Ammon's horn (tissue), 1 donor: ENCODE measurements around the gene MAML3.

ENCODE experiments used
- DNase-seq: peaks from one replicate; pipeline ENCODE4 v3.0.0-alpha.2; 2016; ENCODE audit warnings: low spot score

The MAML3 gene

DNA sequence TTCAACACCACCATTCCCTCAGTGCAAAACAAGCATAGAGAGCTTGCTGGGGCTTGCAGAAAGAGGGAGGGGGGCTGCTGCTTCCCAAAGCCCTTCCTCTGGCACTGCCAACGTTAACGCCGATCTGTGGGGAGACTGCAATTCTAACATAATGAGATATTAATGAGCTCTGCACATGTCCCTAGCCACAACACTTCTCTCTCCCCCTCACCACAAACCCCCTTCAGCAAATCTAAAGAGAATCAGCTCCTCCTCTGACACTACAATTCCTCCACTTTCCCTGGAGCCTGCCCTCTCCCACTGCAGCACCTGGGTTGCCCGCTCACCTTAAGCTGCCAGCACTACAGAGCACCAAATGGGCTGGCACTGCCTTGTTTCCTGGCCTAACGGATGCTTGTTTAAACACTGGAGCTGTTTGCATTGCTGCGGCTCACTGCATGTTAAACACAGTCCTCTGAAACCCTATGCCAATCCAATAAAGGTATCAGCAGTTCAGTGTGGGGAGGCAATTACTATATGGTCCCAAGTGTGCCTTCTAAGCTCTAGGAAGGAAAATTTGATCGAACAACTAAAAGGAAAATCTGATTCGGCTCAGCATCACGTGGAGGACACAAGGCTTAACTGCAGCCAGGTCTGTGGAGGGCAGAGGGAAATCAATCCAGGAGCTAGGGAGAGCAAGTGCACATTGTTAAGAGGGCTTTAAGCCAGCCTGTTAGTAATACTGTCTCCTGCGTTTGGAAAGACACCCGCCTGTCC lies 232.4 kb downstream of the MAML3 start:
- DNase-seq: no peak

DNA sequence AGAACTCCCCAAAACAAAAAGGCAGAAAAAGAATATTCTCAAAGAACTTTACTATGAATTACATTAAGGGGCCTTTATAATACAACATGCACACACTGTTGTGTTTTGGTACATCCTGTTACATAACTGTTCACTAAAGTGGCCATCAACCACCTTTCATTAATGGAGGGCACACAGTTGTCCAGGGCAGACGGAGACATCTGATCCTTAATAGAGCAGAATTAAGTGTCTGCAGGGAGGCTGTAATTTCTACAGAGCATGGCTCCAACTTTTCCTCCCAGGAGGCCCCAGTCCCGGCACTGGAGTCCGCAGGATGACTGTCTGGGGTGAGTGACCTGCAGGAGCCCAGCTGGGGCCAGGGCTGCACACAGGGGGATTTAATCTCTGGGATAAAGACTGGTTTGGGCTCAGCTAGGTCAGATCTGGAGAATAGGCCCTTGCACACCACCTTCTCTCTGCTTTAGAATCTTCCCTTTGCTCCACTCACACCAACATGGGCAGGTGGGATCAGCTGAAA lies 233.4 kb downstream of the MAML3 start:
- no peak for DNase-seq

DNA sequence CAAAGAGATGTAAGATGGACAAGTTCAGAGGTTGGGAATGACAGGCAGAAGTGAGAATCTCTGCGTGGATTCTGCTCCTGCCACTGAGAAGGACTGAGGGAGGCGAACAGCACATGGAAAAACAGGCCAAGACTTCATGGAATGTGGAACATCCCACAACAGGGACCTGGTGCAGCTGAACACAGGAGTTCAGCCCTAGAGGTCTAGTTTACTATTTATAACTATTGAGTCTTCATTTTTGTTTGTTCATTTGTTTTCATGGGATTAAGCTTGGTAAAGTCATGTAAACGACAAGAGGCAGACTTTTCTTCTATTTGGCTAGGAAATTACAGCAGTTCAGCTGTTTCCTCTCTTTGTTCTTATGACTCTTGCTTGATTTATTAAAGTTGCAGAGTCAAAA lies 234.5 kb downstream of the MAML3 start:
- DNase-seq: no peak

DNA sequence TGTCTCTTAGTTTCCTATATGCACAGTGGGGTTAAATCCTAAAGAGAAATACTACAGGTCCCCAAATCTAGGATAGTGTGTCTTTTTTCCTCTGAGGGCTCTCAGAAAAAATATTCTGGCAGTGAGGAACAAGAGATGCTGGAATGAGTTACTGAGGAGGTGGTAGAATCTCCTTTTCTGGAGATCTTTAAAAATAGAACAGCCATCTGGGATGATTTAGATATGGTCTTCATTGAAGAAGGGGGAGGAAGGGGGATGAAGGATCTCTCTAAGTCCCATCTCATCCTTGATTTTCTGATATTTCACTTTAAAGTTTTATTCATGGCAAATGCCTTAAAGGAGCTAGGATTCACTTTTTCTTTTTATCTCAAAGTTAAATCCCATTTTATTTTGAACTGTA lies 235.0 kb downstream of the MAML3 start:
- no peak for DNase-seq

DNA sequence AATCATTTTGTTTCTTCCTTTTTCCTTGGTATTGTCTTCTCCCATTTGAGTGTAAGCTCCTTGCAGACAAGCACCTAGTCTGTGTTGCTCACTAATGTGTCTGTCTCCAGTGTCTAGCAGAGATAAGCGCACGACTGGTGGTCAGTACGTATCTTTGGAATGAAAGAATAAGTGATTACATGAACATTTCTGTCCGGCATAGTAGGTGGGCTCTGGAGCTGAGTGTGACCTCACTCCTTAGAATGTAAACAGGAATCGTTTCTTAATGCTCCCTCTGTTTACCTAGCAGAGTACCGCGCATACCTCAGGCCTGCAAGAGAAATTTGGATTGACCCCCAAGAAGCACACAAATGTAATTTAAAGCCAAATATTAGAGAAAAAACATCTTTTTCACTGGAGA lies 235.4 kb downstream of the MAML3 start:
- DNase-seq: no peak

DNA sequence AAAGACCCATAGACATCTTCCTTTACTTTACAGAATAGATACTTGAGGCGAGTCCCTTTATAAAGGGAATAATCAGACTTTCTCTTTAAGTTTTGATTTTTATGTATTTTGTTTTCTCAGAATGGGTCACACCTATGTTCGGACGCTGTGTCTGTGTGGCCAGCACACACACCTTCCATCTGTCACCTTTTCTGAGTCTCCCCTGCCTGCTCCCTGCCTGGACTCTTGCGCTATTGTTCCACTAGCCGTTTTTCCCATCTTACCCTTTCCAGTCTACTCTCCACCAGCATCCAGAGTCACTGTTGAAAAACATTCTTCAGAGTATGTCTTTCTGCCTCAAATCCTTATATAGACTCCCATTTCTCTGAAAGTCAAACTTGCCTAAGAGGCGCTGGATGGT lies 236.1 kb downstream of the MAML3 start:
- no peak for DNase-seq

DNA sequence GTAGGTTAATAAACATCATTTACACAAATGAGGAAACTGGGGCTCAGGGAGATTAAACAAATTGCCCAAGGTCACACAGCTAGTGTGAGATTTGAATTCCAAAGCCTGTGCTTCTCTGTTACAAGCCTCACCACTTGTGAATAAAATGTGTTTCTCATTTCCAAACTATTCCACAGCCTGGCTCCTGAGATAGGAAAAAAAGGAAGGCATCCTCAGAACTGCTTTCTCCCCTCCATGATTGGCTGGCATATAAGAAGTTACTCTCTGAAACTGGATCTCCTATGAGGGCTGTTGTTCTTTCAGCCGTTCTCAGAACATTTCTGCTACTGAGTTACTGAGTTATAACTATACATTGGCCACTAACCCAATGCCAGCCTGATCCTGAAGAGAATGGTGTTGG lies 237.9 kb downstream of the MAML3 start:
- no peak for DNase-seq

DNA sequence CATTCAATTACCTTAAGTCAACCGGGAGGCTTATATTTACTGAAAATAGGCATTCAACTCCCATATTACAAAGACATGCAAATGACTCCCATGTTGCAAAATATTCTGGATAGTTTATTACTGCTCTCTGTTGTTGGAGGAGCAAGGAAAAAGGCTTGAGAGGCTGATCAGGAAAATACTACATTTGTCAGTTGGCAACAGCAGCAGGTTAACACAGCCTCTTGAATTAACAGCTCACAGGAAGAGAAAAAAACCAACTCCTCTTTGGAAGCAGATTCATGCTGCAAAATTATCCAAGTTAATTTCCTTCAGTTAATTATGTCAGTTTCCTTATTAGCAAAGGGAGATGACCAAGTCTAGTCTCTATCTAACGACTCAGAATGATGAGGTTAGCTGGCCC lies 238.9 kb downstream of the MAML3 start:
- DNase-seq: no peak

DNA sequence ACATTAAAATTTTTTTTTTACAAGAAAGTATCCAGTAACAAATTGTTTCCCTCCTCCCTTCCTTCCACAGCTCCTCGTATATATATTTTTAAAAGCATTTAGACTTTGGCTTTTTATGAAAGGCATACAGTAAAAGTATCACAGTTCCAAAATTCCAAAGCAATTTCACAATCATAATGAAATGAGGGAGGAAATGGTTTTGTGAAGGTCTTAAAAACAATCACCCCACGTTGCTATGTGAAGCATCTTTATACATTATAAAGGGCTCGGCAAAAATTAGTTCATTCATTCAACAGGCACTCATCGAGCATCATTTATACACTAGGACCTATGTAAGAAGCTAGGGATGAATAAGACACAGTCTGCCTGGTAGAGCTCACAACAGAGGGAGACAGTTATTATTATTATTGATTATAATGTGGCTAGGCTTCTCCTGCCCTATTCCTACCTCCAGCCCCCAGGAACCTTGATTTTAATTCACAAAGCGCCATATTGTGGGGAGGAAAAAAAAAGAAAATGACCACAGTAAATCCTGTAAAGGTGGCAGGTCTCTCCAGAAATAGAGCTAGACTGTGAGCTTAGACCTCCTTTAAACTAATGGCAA lies 239.9 kb downstream of the MAML3 start:
- DNase-seq: no peak

DNA sequence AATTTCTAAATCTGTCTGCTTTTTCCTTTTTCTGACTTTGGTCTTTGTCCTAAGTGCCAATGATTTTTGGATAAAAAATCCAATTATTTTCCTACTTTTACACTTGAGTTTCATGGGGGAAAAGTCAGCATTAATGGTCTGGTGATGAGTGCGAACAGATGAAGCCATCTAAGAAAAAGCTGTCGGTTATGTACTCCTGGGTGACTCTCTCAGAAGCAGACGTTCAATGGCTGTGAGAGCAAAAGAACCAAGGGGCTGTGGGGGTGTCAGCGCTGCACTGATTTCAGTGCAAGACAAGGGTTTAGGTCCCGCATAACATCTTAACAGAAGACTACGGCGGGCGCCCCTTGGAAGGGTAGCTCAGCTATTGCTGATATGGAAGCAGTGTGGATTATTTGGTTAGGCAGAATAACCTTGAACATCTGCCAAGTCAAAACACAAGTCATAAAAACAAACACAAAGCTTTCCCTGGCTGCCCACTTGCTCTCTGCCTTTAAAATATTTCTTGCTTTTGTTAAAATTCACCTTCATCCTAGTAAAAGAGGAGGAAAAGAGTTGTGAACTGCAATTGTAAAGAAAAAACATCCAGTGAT lies 240.5 kb downstream of the MAML3 start:
- DNase-seq: no peak

DNA sequence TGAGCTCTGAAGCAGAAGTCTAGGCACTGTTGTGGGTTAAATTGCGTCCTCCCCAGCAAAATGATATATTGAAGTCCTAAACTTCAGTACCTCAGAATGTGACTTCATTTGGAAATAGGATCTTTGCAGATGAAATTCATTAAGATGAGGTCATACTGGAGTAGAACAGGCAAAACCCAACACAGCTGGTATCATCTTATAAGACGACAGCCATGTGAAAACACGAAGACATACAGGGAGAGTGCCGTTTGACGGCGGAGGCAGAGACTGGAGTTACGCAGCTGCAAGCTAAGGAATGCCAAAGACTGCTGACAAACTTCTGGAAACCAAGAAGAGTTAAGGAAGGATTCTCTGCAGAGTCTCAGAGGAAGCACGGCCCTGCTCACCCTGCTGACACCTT lies 241.5 kb downstream of the MAML3 start:
- no peak for DNase-seq

DNA sequence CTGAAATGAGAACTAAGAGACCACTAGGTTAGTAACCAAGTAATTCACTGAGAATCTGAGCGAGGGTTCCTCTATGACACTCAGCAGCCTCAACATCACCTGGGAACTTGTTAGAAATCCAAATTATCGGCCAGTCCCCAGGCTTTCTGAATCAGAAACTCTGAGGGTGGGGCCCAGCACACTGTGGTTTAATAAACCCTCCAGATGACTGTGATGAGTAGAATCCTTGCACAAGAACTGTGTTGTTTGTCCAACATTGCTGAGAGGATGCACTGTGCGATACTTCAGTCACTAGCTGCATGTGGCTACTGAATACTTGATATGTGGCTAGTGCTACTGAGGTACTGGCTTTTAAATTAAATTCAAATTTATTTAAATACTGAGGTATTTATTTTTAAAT lies 243.9 kb downstream of the MAML3 start:
- DNase-seq: no peak

DNA sequence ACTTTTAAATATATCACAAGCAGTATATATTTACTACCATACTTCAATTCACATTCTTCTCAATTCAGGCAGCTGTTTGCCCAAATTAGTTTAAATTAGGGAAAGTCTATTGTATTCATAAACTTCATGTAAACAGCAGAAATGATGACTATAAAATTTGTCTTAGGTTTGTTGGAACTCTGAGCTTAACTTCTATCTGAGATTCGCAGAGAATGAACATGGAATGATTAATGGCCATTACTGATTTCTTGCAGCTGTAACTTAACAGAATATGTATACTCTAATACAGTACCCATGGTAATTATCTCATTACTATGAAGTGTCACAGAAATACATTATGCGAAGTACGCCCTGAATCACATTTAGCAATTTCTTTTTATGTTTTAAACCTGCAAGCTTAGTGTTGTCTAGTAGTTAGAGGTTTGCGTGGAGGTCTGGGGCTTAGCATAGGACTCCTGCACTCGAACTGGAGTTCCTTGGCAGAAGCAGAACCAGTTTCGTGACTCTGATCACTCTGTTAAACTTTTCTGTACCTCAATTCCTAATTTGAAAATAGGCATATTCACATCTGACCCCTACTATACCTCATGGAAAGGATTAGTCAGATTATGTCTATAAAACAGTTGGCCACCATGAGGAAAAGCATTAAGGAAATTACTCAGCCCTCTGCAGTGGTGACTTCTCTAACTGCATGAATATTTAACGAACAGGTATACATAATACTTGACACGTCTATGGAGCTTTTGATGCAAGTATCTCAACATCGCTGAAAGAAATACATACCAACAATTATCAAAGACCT lies 245.1 kb downstream of the MAML3 start:
- DNase-seq: no peak

DNA sequence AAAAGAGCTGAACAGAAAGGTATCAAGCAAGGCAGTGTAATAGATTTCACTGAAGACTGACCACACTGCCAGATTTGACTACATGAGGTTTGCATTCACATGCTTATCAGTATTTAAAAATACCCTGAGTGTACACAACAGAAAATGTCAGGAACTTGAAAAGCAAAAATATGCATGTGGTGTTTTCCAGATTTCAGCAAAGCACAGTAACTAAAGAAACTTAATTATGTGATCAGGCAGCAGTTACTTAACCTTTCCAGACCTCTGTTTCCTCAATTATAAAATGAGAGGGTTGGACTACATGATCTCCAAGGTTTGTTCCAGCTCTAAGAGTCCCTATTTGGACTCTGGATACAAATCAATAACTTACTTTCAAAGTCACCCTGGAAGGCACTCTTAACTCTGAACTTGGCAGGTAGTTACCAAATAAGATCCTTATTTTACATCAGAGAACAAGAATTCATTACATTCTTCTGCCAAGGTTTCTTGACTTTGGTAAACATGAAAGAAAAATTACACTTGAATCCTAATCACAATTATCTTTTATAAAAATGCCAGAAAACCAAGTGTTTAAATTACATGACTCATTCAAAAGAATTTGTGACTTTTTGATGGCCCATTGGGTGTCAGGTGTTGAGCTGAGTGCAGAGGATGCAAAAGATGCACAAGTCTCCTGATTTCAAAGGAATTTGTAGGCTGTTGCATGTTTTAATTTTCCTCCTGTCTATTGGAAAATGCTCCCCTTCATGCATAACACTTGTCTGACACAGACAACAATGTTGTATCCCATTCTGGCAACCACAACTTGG lies 246.8 kb downstream of the MAML3 start:
- DNase-seq: no peak

DNA sequence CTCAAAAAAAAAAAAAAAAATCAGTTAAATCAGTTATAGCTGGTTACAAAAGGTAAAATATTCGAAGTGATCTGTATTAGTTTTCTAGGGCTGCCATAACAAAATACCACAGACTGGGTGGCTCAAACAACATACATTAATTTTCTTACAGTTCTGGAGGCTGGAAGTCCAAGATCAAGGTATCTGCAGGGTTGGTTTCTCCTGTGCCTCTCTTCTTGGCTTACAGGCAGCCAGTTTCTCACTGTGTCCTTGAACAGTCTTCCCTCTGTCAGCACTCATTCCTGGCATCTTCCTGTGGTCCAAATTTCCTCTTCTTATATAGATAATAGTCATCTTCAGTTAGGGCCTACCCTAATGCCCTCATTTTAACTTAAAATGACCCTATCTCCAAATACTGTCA lies 248.5 kb downstream of the MAML3 start:
- DNase-seq: no peak

DNA sequence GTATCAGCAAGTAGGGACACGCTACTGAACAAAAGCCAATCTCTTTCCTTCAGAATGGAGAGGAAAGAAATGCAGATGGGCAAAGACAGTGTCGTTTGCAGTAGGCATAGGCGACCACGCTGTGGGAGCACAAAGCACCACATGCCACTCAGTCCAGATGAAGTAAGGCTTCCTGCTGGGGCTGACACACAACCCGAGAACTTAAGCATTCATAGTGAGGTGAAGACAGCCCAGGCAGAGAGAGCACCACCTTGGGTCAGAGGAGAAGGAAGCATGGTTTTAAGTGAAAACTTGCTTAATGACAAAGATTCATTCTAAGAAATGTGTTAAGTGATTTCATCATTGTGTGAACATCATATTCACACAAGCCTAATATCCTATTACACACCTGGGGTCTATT lies 249.6 kb downstream of the MAML3 start:
- no peak for DNase-seq

DNA sequence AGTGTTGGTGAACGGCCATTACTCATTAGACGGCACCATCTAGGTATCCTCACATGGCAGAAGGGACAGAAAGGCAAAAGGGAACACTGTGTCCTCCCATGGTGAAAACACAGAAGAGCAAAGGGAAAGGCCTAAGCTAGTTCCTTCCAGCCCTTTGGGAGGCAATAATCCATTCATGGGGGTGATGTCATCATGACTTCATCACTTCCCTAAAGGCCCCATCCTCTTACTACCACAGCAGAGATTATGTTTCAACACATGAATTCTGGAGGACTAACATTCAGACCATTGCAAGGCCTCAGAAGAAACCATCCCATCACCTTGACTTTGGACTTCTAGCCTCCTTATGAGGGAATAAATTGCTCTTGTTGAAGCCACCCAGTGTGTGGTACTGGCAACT lies 250.1 kb downstream of the MAML3 start:
- no peak for DNase-seq

DNA sequence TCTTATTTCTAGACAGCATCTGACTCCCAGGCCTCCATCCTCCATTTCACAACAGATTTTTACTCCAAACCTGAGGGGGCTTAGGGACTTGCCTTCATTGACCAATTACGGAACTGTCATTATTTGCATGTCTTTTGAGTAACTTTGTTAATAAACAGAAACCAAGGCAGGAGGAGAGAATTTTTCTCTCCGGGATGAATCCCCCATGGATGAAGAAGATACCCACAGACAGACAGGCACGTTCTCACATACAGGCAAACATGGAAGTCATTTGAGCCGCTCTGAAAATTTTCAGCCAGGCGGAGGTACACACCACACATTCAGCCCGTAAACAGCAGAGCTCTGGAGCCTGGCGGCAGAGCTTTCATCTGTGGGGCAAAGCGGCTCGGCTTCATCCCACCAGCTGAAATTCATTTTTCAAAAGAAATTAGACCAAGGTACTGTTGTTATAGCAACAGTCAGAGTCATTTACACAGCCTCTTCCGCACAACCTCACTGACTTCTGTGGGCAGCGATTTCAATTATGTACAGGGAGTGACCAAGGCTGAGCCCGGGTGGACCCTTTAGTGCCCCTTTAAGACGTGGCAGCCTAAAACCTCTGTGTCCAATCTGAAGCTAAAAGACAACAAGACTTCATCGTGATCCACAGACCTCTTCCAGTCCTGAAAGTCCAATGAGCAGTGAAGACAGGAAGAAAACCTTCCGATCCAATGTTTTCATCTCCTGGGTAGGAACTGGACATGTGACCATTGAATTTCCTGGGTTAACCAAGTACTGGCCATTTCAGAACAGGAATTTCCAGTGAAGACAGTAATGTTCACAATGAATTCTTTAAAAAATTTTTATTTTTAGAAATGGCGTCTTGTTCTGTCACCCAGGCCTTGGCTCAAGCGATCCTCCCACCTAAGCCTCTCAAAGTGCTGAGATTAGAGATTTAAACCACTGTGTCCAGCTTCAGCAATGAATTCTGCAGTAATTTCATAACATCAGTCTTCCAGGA lies 251.4 kb downstream of the MAML3 start:
- peak; percentile 40 for DNase-seq

DNA sequence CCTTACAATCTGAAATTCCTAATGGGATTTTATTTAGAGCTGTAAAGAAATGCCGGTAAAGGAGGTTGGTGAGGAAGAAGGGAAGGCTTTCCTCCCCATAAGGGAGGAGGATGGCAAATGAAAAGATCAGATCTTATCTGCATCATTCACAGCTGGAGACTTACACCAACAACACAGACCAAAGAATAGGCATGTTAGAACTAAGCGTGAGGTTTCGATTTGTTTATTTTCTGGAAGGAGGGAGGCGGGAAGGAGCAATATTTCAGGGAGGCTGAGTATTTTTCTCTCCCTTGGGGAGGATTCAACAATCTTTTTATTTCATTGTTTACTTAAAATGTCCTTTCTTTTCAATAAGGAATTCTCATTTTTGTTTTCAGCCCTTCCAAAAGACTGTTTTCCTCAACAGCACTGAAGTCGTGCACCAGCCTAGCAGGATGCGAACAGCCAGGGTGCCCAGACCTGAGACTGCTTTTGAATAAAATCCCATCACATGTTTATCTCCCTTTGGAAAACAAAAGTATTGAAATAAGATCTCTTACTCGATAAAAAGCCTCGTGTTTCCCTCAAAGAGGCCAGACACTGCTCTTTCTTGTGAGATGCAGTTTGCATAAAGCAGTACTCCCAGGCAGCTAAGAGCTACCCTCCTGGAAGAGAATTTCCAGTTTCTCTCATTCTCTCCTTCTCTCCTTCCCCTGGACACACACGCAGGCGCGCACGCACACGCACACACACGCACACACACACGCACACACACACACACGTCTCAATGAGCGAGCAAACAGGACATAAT lies 252.3 kb downstream of the MAML3 start:
- DNase-seq: peak; percentile 54

DNA sequence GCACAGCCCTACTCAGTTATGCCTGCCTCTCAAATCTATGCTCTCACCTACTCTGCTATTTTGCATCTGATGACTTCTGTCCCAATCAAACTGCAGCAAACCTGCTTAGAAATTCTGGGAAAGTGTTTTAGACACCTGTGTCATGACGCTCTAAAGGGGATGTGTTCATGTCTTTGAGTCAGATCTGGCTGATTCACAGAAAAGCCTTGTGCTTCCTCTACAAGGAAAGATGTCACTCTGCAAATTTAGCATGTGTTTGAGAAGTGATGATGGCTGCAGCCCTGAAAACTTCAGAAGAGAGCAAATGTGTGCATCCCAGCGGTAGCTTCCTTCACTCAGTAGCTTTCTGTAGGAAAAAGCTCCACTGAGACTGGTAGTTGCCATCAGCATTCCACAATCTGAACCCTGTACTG lies 253.0 kb downstream of the MAML3 start:
- no peak for DNase-seq
